ENCODE data around the gene ATOX1. TPM values are rescaled to one million over a fixed set of nuclear protein-coding genes. Genes with fewer than 3 reads are reported as not detected.
"Not testable (repeated sequence)": the region's sequence is repeated elsewhere in the genome, so short reads cannot be mapped to it uniquely, and the experiment has no call there.

Gene ATOX1
- total RNA-seq, 2 donors from 2014 or later = 6.3 to 39.7 TPM

GRCh38 chr5:151700296-151700695, 58.1 kb downstream of the ATOX1 start:
- no peak for DNase-seq
- no peaks in the 10 kb centered on the region for H3K4me1 ChIP-seq
- WGBS, 2 donors = 67 to 81% methylated on average over 2 of the region's 2 CpGs
- no peak for ATAC-seq
- intact Hi-C loops (cut with DNase I) = no loop called here
- H3K9me3 ChIP-seq = no peaks in the 10 kb centered on the region
- TF ChIP-seq POLR2A (IDR thresholded peaks at IDR 0.05) (no peak), CTCF (IDR thresholded peaks at IDR 0.05) (no peak)
- H3K36me3 ChIP-seq (replicated peaks in 1 of 2; ENCODE audit: insufficient read depth in 1 of 2, low read depth in 2 of 2) = no peaks in the 10 kb centered on the region
- no peak overlapping the region for H3K27ac ChIP-seq
- H3K4me3 ChIP-seq = no peak overlapping the region
- no peaks in the 10 kb centered on the region for H3K27me3 ChIP-seq

- H3K27ac ChIP-seq = peak overlapping the region in 2 of 4 donors; percentile 5 to 36
- WGBS, 2 donors = 68 to 75% methylated on average over 13 of the region's 13 CpGs
Observed at GRCh38 chr5:151699071-151699901, 59.1 kb downstream of the ATOX1 start.

GRCh38 chr5:151698081-151698480, 60.4 kb downstream of the ATOX1 start:
- H3K27me3 ChIP-seq; H3K4me1 ChIP-seq; H3K4me3 ChIP-seq; intact Hi-C loops (cut with DNase I); H3K27ac ChIP-seq; H3K9me3 ChIP-seq; DNase-seq; H3K36me3 ChIP-seq (replicated peaks in 1 of 2; ENCODE audit: insufficient read depth in 1 of 2, low read depth in 2 of 2); ATAC-seq: not testable (repeated sequence)
- WGBS, 2 donors = 89 to 90% methylated on average over 4 of the region's 4 CpGs

More at GRCh38 chr5:151699071-151699901, 59.1 kb downstream of the ATOX1 start:
- peak; percentile 19 to 57 (median 32) for DNase-seq
- Histone ChIP-seq H3K9me3 (no peaks in the 10 kb centered on the region), H3K4me1 (no peaks in the 10 kb centered on the region), H3K27me3 (no peaks in the 10 kb centered on the region), H3K4me3 (no peak overlapping the region), H3K36me3 (replicated peaks in 1 of 2; ENCODE audit: insufficient read depth in 1 of 2, low read depth in 2 of 2) (no peaks in the 10 kb centered on the region)
- no peak for TF ChIP-seq POLR2A (IDR thresholded peaks at IDR 0.05)
- no peak for TF ChIP-seq CTCF (IDR thresholded peaks at IDR 0.05)
- intact Hi-C loops (cut with DNase I) = no loop called here
- peak; percentile 71 for ATAC-seq

GRCh38 chr5:151697452-151697851, 61.0 kb downstream of the ATOX1 start:
- Histone ChIP-seq H3K27ac (peak overlapping the region in 1 of 4 donors; percentile 25), H3K4me3 (no peak overlapping the region), H3K9me3 (no peaks in the 10 kb centered on the region), H3K27me3 (no peaks in the 10 kb centered on the region), H3K4me1 (no peaks in the 10 kb centered on the region), H3K36me3 (replicated peaks in 1 of 2; ENCODE audit: insufficient read depth in 1 of 2, low read depth in 2 of 2) (no peaks in the 10 kb centered on the region)
- WGBS, 2 donors = 74 to 80% methylated on average over 8 of the region's 8 CpGs
- TF ChIP-seq CTCF (IDR thresholded peaks at IDR 0.05) = no peak
- TF ChIP-seq POLR2A (IDR thresholded peaks at IDR 0.05) = no peak
- DNase-seq = no peak
- ATAC-seq = no peak
- intact Hi-C loops (cut with DNase I) = no loop called here

GRCh38 chr5:151696470-151697061, 61.9 kb downstream of the ATOX1 start:
- Histone ChIP-seq H3K9me3 (no peaks in the 10 kb centered on the region), H3K4me3 (no peak overlapping the region), H3K27me3 (no peaks in the 10 kb centered on the region), H3K36me3 (replicated peaks in 1 of 2; ENCODE audit: insufficient read depth in 1 of 2, low read depth in 2 of 2) (no peaks in the 10 kb centered on the region), H3K27ac (peak overlapping the region in 1 of 4 donors; percentile 18), H3K4me1 (no peaks in the 10 kb centered on the region)
- TF ChIP-seq POLR2A (IDR thresholded peaks at IDR 0.05) = no peak
- TF ChIP-seq CTCF (IDR thresholded peaks at IDR 0.05) = no peak
- peak; percentile 23 to 60 (median 32) for DNase-seq
- intact Hi-C loops (cut with DNase I) = no loop called here
- ATAC-seq = peak; percentile 66
- WGBS, 2 donors = 30 to 32% methylated on average over 6 to 20 of the region's 20 CpGs
